MG63 (cell line): Measurements from ENCODE around the gene TRAT1. TPM values are rescaled to one million over a fixed set of nuclear protein-coding genes. Genes with fewer than 3 reads are reported as not detected.

Experiments
- total RNA-seq: library from RNA; depleted of rRNA; stranded (reverse); fragments of >200 nt; shearing (Covaris generic); gene quantifications from 2 replicates; pipeline ENCODE4 v1.2.3, GENCODE V29; 2014; ENCODE audit warnings: low replicate concordance; rRNA removed

The TRAT1 gene
- total RNA-seq, 1 experiment from 2014 or later = not detected

Other genes with a start within 250 kb of the TRAT1 start
- 34.0 and 50.2 TPM in 2 replicates for gene CIP2A, start 233.3 kb upstream of the TRAT1 start, total RNA-seq
- 4.4 and 5.4 TPM in 2 replicates for gene DZIP3, start 233.1 kb upstream of the TRAT1 start, total RNA-seq
- not detected in 2 replicates for gene RETNLB, start 65.4 kb upstream of the TRAT1 start, total RNA-seq
- not detected in 2 replicates for gene GUCA1C, start 131.1 kb downstream of the TRAT1 start, total RNA-seq